CD4-positive, alpha-beta T cell treated with Interferon gamma for 1 hour (primary cell): Measurements from ENCODE around the gene ADA.
"Not testable (repeated sequence)": the region's sequence is repeated elsewhere in the genome, so short reads cannot be mapped to it uniquely, and the experiment has no call there.

ENCODE experiments used
- DNase-seq: peaks from one replicate; pipeline ENCODE4 v3.0.0-alpha.2; 2020

The ADA gene

DNA sequence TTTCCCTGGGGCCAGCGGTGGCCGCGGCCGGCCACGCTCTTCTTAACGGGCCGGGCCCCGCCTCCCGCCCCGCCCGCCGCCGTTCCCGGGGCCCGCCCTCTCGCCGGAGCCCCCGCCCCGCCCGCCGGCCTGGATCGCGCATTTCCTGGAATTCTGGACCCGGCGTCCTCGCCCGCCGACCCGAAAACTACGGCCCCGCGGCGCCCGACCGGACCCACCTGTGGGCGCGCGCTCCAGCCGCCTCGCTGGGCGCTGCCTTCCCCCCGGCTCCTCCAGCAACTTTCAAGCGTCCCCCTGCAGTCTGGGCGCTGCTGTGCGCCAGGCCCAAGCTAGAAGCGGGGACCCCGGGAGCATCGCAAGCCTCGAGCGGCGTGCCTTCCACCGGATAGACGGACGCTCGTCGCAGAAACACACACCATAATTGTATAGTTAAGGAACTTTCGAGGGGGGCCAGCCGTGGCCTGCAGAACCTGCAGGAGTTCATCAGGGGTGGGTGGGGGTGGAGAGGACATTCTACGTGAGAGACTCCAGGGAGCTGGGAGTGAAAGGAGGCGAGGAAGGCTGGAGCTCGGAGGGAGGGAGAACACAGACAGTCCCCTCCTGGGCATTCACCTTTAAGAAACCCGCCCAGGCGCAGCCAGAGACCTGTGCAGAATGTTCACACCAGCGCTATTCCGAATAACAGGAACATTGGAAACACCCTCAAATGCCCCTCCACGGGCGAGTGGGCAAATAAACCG is at the start of gene ADA:
ADA (minus strand) TSS at position 16 of the 740 bp plus-strand sequence. CDS start 92 bp downstream, outside the sequence.
- DNase-seq = peak; percentile 15

DNA sequence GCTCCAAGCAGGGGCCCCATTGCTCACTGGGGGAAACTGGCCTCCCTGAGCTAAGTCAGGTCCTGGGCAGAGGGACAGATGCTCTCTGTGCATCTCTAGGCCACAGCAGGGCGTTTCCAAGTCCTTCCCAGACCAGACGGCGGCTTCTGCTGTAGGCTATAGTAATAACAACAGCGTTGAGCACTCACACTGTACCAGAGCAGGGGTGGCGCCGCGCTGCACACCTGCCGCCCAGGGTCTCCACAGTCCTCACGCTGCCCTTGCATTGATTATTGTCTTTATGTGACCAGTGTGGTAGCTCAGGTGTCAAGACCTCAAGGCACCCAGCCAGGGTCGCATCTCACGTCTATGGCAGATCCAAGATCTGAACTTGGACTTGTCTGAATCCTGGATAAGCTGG is 48.8 kb upstream of the ADA start:
- DNase-seq = no peak

DNA sequence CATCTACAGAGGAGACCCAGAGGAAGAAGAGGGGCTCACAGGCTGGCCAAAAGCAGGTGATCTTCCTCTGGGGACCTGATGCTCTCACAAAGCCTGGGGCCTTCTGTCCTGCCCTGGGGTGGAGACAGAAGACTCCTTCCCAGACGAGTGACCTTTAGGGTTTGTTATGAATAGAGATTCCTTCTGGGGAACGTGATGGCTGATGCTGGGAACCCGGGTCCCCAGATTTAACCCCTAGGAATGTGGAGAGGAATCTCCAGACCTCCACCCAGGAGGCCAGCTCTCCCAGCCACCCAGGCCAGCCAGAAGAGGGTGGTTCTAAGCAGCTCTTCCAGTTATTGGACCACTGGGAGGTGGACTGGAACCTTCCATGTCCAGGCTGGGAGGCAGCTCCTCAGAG is 46.9 kb upstream of the ADA start:
- no peak for DNase-seq

DNA sequence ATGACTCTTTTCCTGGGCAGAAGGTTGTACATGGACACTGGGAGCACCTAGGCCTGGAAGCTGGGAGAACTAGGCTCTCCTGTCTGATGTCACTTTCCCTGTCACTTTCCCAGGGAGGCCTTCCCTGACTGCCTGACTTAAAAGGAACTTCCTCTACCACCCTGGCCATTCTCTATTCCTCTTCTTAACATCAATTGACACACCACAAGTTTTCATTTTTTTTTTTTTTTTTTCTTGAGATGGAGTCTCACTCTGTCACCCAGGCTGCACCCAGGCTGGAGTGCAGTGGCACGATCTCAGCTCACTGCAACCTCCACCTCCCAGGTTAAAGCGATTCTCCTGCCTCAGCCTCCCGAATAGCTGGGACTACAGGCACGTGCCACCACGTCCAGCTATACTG is 45.5 kb upstream of the ADA start:
- not testable (repeated sequence) for DNase-seq

- no peak for DNase-seq
Observed at GRCh38 chr20:44696315-44696714, 44.8 kb upstream of the ADA start.

DNA sequence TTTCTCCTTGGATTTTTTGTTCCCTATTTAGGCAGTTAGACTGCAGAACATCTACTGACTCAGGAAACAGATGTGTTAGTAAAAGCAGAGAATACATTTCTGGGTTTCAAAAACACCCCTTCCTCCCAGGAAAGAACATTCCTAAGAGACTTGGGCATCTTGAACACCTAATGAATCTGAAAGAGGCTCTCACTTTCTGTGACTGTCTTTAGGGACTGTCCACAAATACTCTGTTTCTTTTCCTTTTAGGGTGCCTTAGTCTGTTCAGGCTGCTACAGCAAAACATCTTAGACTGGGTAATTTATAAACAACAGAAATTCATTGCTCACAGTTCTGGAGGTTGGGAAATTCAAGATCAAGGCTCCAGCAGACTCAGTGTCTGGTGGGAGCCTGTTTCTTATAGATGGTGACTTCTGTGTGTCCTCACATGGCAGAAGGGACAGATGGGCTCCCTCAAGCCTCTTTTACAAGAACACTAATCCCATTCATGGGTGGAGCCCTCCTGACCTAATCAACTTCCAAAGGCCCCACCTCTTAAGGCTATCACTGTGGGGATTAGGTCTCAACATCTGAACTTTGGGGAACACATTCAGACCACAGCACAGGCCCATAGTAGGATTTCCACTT is 44.3 kb upstream of the ADA start:
- DNase-seq = no peak

- no peak for DNase-seq
Observed at GRCh38 chr20:44695295-44695673, 43.8 kb upstream of the ADA start.

- DNase-seq = no peak
Observed at GRCh38 chr20:44694159-44694558, 42.7 kb upstream of the ADA start.

GRCh38 chr20:44693627-44694026 is 42.1 kb upstream of the ADA start:
- DNase-seq = no peak

- DNase-seq = no peak
Observed at GRCh38 chr20:44692932-44693480, 41.5 kb upstream of the ADA start.

DNA sequence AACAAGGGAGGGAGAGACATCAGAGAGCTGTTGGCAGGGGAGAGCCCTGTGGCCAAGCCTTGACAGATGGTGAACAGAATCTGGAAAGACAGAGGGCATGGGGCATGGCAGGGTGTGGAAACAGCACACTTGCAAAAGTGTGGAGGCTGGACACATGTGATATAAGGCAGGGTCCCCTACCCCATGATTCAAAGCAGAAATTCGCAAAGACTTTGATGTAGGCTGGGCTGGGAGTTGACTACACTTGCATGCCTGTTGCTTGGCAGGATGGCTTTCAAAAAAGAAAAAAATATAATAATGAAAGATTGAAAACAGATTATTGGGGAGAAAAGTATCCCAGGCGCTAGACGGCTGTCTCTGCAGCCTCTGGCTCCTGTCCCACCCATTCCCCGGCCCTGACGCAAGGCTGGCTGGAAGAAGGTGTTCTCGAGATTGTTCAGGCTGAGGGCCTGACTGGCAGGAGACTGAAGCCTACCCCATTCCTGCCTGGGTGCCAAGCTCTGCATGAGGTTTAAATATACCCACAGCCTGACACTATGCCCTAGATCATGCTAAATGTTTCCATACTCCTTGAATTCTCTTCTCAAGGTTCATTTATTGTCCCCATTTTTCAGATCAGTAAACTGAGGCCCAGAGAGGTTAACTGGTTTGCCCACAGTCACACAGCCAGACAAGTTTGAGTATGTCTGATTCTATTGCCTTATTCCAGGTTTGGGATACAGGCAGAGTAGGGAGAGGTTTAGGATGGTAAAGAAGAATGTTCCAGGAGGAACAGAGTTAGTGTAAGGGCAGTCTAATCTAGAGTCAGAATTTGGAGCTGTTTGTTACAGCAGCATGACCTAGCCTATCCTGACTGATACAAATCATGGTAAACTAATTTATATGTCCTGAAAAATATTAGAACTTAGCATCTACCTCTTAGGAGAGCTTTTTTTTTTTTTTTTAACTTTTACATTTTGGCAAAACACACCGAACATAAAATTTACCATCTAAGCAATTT is 40.2 kb upstream of the ADA start:
- no peak for DNase-seq

DNA sequence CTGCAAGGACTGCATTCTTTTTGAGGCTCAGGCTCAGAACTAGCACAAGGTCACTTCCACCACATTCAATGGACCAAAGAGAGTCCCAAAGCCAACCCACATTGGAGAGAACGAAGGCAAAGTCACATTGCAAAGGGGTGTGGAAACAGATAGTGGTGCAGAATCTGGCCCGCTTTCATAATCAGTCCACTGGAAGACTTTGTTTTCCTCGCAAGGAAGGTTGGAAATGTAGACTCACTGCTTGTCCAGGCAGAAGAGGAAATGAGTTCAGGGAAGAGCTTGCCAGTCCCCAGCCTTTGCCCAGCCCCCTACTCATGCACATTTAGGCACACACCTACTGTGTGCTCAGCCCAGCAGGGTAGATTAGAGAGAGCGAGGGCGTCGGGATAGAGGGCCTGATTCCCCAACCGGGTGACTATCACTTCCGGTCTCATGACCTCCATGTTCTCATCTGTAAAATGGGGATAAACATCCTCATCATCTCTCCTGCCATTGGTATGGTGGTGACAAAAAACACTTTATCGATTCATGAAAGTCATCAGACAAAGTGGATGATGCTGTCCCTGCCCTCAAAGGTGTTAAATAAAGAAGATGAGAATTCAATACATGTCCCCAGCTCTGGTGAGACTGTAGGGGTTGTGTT is 39.4 kb upstream of the ADA start:
- no peak for DNase-seq

GRCh38 chr20:44689809-44690208 is 38.3 kb upstream of the ADA start:
- DNase-seq = no peak

DNA sequence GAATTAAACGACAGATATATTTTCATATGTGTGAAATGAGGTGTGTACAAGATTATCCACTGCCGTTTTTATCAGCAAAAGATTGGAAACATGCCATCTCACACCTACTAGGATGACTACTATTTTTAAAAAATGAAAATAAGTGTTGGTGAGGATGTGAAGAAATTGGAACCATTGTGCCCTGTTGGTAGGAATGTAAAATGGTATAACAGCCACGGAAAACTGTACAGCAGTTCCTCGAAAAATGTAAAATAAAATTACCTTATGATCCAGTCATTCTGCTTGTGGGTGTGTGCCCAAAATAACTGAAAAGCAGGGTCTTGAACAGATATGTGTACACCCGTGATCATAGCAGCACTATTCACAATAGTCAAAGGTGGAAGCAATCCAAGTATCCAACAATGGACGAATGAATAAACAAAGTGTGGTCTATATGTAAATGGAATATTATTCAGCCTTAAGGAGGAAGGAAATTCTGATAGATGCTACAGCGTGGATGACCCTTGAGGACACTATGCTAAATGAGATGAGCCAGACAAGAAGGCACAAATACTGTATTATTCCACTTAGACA is 36.6 kb upstream of the ADA start:
- DNase-seq = no peak

DNA sequence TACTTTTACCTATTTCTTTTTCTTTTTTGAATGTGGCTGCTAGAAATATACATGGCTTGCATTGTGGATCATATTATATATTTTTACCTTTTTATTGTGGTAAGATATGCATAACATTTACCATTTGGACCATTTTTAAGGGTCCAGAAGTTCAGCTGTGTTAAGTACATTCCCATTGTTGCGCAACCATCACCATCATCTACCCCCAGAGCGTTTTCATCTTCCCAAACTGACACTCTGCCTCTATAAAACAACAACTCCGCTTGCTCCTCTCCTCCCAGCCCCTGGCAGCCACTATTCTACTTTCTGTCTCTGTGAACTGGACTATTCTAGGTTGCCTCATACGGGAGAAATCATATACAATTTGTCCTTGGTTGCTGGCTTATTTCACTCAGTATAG is 35.4 kb upstream of the ADA start:
- DNase-seq = no peak

- DNase-seq = no peak
Observed at GRCh38 chr20:44684047-44684967, 32.8 kb upstream of the ADA start.

GRCh38 chr20:44683263-44684046 is 32.0 kb upstream of the ADA start:
- DNase-seq = peak; percentile 67

- DNase-seq = no peak
Observed at GRCh38 chr20:44681796-44682566, 30.5 kb upstream of the ADA start.

- DNase-seq = no peak
Observed at GRCh38 chr20:44678990-44679611, 27.6 kb upstream of the ADA start.
